Body of pancreas (tissue), 4 donors: ENCODE data around the gene DACH1.

Experiments
- CTCF ChIP-seq, 7 experiments: fragments of 450-650 bp in 4 of 7; fragments of 200-600 bp in 3 of 7; sonication (generic) in 3 of 7; IDR thresholded peaks; one replicate each; pipeline ENCODE4 v1.5.1; 2016 to 2019; ENCODE audit warnings: antibody characterized with exemption in 7 of 7
- POLR2A ChIP-seq, 3 donors: fragments of 450-650 bp; IDR thresholded peaks; one replicate each; pipeline ENCODE4 v1.6.1; 2016; ENCODE audit warnings: antibody characterized with exemption in 3 of 3, mild to moderate bottlenecking in 2 of 3

DNA sequence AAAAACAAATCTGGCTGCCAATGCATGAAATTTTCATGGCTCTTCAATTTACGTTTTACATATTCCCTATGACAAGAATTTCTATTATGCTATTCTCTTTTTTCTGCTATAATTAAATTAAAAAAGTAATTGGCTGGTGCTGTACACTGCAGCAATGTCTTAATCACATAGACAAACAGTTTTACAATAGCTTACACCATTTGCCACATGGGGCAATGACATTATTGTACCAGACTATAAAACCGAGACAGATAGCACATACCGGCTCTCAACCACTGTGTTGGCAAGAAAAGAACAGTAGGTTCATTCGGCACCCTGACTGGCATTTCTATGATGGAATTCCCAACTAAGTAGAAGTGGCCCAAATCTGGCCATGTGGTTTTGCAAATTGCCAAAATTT, 67.7 kb downstream of the DACH1 start:
- TF ChIP-seq CTCF (IDR thresholded peaks at IDR 0.05) (no peak), POLR2A (IDR thresholded peaks at IDR 0.05) (no peak)
